ENCODE data around the gene WDPCP. TPM values are rescaled to one million over a fixed set of nuclear protein-coding genes. Genes with fewer than 3 reads are reported as not detected.

Gene WDPCP
- total and polyA plus RNA-seq, 2 experiments from 2014 or later, result 8.8 to 20.4 TPM

- TF ChIP-seq CTCF (conservative IDR thresholded peaks at IDR 0.05; ENCODE audit: low read depth in 2 of 2), result no peak
- TF ChIP-seq ZNF114 (CRISPR knock-in tag; IDR thresholded peaks at IDR 0.05), result no peak
- no peak for TF ChIP-seq CREB1 (CRISPR knock-in tag; IDR thresholded peaks at IDR 0.05; ENCODE audit: low read depth)
- TF ChIP-seq STAT1 (IDR thresholded peaks at IDR 0.05; ENCODE audit: unreplicated experiment), result no peak
- TF ChIP-seq ZNF331 (CRISPR knock-in tag; IDR thresholded peaks at IDR 0.05; ENCODE audit: low read depth), result no peak
- no peak for TF ChIP-seq EZH2 (IDR thresholded peaks at IDR 0.05; ENCODE audit: low read depth, unreplicated experiment)
These were observed 456.3 kb downstream of the WDPCP start (continued) for GRCh38 chr2:63132020-63132419.

GRCh38 chr2:63131196-63131595, 457.1 kb downstream of the WDPCP start:
- no peak overlapping the region for H3K4me3 ChIP-seq
- Mint-ChIP-seq H3K9me3 (peaks cover 26% of the 10 kb centered on the region), H3K4me1 (no peaks in the 10 kb centered on the region), H3K27ac (no peak overlapping the region), H3K4me3 (no peak overlapping the region), H3K27me3 (ENCODE audit: insufficient read depth, low read depth, poor library complexity) (no peaks in the 10 kb centered on the region), H3K36me3 (ENCODE audit: low read depth) (peaks cover 33% of the 10 kb centered on the region)
- no peak overlapping the region for H2AFZ ChIP-seq
- no peaks in the 10 kb centered on the region for H3K27me3 ChIP-seq (ENCODE audit: insufficient read depth)
- no peaks in the 10 kb centered on the region for H3F3A ChIP-seq (replicated peaks; ENCODE audit: low read depth)
- no peaks in the 10 kb centered on the region for H3K4me1 ChIP-seq (ENCODE audit: insufficient read depth)
- no peak for ATAC-seq
- no peak overlapping the region for H3K27ac ChIP-seq (ENCODE audit: low read depth)
- no peak overlapping the region for H3K4me2 ChIP-seq
- TF ChIP-seq EZH2phosphoT487 (IDR thresholded peaks at IDR 0.05; ENCODE audit: unreplicated experiment), result no peak
- no peak for TF ChIP-seq ZNF331 (CRISPR knock-in tag; IDR thresholded peaks at IDR 0.05; ENCODE audit: low read depth)
- TF ChIP-seq CREB1 (CRISPR knock-in tag; IDR thresholded peaks at IDR 0.05; ENCODE audit: low read depth), result no peak
- no peak for TF ChIP-seq JUNB (IDR thresholded peaks at IDR 0.05; ENCODE audit: unreplicated experiment)
- no peak for TF ChIP-seq CTCF (conservative IDR thresholded peaks at IDR 0.05; ENCODE audit: low read depth in 2 of 2)
- DNase-seq (ENCODE audit: low spot score), result no peak
- no peaks in the 10 kb centered on the region for H3K36me3 ChIP-seq (ENCODE audit: insufficient read depth)
- 0 out of 2 replicates have a peak, but pooled peaks cover 4% of the 10 kb centered on the region for H3K9me2 ChIP-seq (ENCODE audit: insufficient read depth)
- H3K79me2 ChIP-seq (replicated peaks; ENCODE audit: insufficient read depth), result no peaks in the 10 kb centered on the region
- H4K20me1 ChIP-seq (replicated peaks; ENCODE audit: insufficient read depth), result no peaks in the 10 kb centered on the region

- H3K36me3 ChIP-seq (ENCODE audit: insufficient read depth), result no peaks in the 10 kb centered on the region
- peaks cover 17% of the 10 kb centered on the region for H3K36me3 Mint-ChIP-seq (ENCODE audit: low read depth)
- H3K27ac Mint-ChIP-seq, result no peak overlapping the region
- no peaks in the 10 kb centered on the region for H3K27me3 ChIP-seq (ENCODE audit: insufficient read depth)
- H3K27ac ChIP-seq (ENCODE audit: low read depth), result no peak overlapping the region
- H3K4me1 ChIP-seq (ENCODE audit: insufficient read depth), result no peaks in the 10 kb centered on the region
- peaks cover 17% of the 10 kb centered on the region for H3K9me3 Mint-ChIP-seq
- no peak overlapping the region for H3K4me3 ChIP-seq
- no peaks in the 10 kb centered on the region for H3K79me2 ChIP-seq (replicated peaks; ENCODE audit: insufficient read depth)
- no peak overlapping the region for H2AFZ ChIP-seq
- H4K20me1 ChIP-seq (replicated peaks; ENCODE audit: insufficient read depth), result no peaks in the 10 kb centered on the region
- H3K4me3 Mint-ChIP-seq, result no peak overlapping the region
- no peaks in the 10 kb centered on the region for H3K4me1 Mint-ChIP-seq
- H3K9me2 ChIP-seq (ENCODE audit: insufficient read depth), result 0 out of 2 replicates have a peak, but pooled peaks cover under 1% of the 10 kb centered on the region
- no peaks in the 10 kb centered on the region for H3F3A ChIP-seq (replicated peaks; ENCODE audit: low read depth)
- H3K27me3 Mint-ChIP-seq (ENCODE audit: insufficient read depth, low read depth, poor library complexity), result no peaks in the 10 kb centered on the region
- ATAC-seq (no peak), DNase-seq (ENCODE audit: low spot score) (no peak)
- no peak overlapping the region for H3K4me2 ChIP-seq
- no peak for TF ChIP-seq EZH2 (IDR thresholded peaks at IDR 0.05; ENCODE audit: low read depth, unreplicated experiment)
- TF ChIP-seq ZNF114 (CRISPR knock-in tag; IDR thresholded peaks at IDR 0.05), result no peak
- no peak for TF ChIP-seq ZNF462 (CRISPR knock-in tag; IDR thresholded peaks at IDR 0.05)
- no peak for TF ChIP-seq CREB1 (CRISPR knock-in tag; IDR thresholded peaks at IDR 0.05; ENCODE audit: low read depth)
These were observed 460.7 kb downstream of the WDPCP start for GRCh38 chr2:63127594-63127993.
